Uterus (tissue), 2 donors: ENCODE measurements around the gene SNRPD3.

ENCODE experiments used
- CTCF ChIP-seq, 4 experiments: fragments of 200-600 bp in 2 of 4; fragments of 450-650 bp in 2 of 4; sonication (generic) in 2 of 4; IDR thresholded peaks; one replicate each; pipeline ENCODE4 v1.5.1; 2016 to 2019; ENCODE audit warnings: antibody characterized with exemption in 4 of 4, mild to moderate bottlenecking in 2 of 4, moderate library complexity in 1 of 4
- POLR2A ChIP-seq, 2 donors: fragments of 450-650 bp; IDR thresholded peaks; one replicate each; pipeline ENCODE4 v1.6.1; 2016; ENCODE audit warnings: antibody characterized with exemption in 2 of 2, mild to moderate bottlenecking in 1 of 2, moderate library complexity in 1 of 2

- no peak for TF ChIP-seq CTCF (IDR thresholded peaks at IDR 0.05)
- no peak for TF ChIP-seq POLR2A (IDR thresholded peaks at IDR 0.05)
Observed at GRCh38 chr22:24517446-24517845, 38.4 kb upstream of the SNRPD3 start.
